HCT116 (cell line): ENCODE data around the gene RASGRF2.

ENCODE experiments used
- EZH2 ChIP-seq: fragments of 200-600 bp; sonication (generic); IDR thresholded peaks from 2 replicates; pipeline ENCODE4 v1.6.1; 2017; ENCODE audit warnings: antibody characterized with exemption, mixed run types
- EZH2phosphoT487 ChIP-seq: fragments of 200-600 bp; IDR thresholded peaks from 2 replicates; pipeline ENCODE4 v1.6.1; 2018; ENCODE audit warnings: antibody characterized with exemption, borderline replicate concordance
- POLR2AphosphoS5 ChIP-seq: IDR thresholded peaks from 2 replicates; pipeline ENCODE4 v1.6.1; 2011; ENCODE audit warnings: mild to moderate bottlenecking, low read depth, low read length, moderate library complexity
- TCF7L2 ChIP-seq: IDR thresholded peaks from 2 replicates; pipeline ENCODE4 v1.7.0; 2011; ENCODE audit warnings: borderline replicate concordance, inconsistent platforms; ENCODE audit not compliant: insufficient read depth, insufficient read length; ENCODE audit errors: extremely low read depth
- TF ChIP-seq, protein P1 (sequence below), 3 experiments: fragments of 200-600 bp in 1 of 3; sonication (generic) in 1 of 3; IDR thresholded peaks in 2 of 3; conservative IDR thresholded peaks in 1 of 3; 2 replicates each; pipeline ENCODE4 v1.5.1; 2012 to 2017; ENCODE audit warnings: low read depth in 2 of 3, low read length in 2 of 3, antibody characterized with exemption in 1 of 3, borderline replicate concordance in 1 of 3, control low read depth in 1 of 3, mild to moderate bottlenecking in 1 of 3, mixed read lengths in 1 of 3, mixed run types in 1 of 3, moderate library complexity in 1 of 3; ENCODE audit not compliant: insufficient read depth in 1 of 3

DNA sequence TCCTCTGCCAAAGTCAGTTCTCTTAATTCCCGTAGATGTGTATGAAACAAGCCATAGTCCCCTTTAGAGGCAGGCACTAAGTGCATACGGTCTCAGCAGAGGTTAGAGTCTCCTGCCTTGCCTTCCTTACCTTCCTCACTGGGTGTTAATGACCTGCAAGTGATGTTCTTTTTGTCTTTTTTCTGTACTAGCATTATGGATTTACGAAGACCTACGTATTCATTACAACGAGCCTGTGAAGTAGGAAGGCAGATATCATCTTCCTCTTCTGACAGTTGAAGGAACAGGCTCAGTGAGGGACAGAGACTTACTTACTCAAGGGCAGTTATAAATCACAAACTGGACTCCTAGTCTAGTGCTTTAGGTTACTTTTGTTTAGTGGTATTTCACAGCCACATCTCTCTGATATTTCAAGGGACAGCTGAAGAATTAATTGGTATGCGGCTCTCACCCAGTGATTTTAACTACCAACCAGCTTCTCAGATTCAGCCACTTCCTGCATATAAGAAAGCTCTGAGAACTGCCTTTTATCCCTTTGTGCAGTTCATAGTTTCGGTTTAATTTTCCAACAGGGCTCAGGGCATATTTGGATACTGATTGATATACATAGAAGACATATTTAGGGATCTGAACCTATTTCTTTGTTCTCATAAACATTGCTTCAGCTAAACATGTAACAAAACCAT, 187.9 kb downstream of the RASGRF2 start:
- TF ChIP-seq EZH2 (no peak), POLR2AphosphoS5 (no peak), EZH2phosphoT487 (no peak), TCF7L2 (no peak)
- TF ChIP-seq, protein P1, sequence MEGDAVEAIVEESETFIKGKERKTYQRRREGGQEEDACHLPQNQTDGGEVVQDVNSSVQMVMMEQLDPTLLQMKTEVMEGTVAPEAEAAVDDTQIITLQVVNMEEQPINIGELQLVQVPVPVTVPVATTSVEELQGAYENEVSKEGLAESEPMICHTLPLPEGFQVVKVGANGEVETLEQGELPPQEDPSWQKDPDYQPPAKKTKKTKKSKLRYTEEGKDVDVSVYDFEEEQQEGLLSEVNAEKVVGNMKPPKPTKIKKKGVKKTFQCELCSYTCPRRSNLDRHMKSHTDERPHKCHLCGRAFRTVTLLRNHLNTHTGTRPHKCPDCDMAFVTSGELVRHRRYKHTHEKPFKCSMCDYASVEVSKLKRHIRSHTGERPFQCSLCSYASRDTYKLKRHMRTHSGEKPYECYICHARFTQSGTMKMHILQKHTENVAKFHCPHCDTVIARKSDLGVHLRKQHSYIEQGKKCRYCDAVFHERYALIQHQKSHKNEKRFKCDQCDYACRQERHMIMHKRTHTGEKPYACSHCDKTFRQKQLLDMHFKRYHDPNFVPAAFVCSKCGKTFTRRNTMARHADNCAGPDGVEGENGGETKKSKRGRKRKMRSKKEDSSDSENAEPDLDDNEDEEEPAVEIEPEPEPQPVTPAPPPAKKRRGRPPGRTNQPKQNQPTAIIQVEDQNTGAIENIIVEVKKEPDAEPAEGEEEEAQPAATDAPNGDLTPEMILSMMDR (IDR thresholded peaks at IDR 0.05 in 2 of 3, conservative IDR thresholded peaks at IDR 0.05 in 1 of 3; ENCODE audit: borderline replicate concordance in 1 of 3, insufficient read depth in 1 of 3, low read depth in 2 of 3, low read length in 2 of 3): no peak
